Stomach (tissue), 9 donors: ENCODE data around the gene ELP2. TPM values are rescaled to one million over a fixed set of nuclear protein-coding genes. Genes with fewer than 3 reads are reported as not detected.

Source experiments
- DNase-seq, 2 donors: peaks; one replicate each; pipeline versions ENCODE4 v3.0.0 to v3.0.0-alpha.2; 2013 to 2019
- H3K27ac ChIP-seq, 5 donors: fragments of 200-600 bp in 4 of 5; sonication (generic) in 4 of 5; one replicate each; pipeline ENCODE4 v1.5.1; 2013 to 2019; ENCODE audit warnings: mild to moderate bottlenecking in 1 of 5, moderate library complexity in 1 of 5
- H3K27me3 ChIP-seq, 3 donors: fragments of 200-600 bp; sonication (generic); one replicate each; pipeline ENCODE4 v1.5.1; 2017 to 2019; ENCODE audit warnings: mixed run types in 1 of 3
- H3K36me3 ChIP-seq, 4 donors: fragments of 200-600 bp; sonication (generic); 1 replicate in 3 of 4; 2 replicates in 1 of 4; pipeline ENCODE4 v1.5.1; 2016 to 2019
- H3K4me1 ChIP-seq, 4 donors: fragments of 200-600 bp; sonication (generic); one replicate each; pipeline ENCODE4 v1.5.1; 2016 to 2019
- H3K4me3 ChIP-seq, 4 donors: fragments of 200-600 bp; sonication (generic) in 3 of 4; one replicate each; pipeline ENCODE4 v1.5.1; 2016 to 2019; ENCODE audit warnings: mild to moderate bottlenecking in 1 of 4
- H3K9me3 ChIP-seq, 4 donors: fragments of 200-600 bp; sonication (generic); one replicate each; pipeline ENCODE4 v1.5.1; 2016 to 2019
- CTCF ChIP-seq, 7 experiments: fragments of 450-650 bp in 4 of 7; fragments of 200-600 bp in 3 of 7; sonication (generic) in 3 of 7; IDR thresholded peaks; one replicate each; pipeline ENCODE4 v1.5.1; 2016 to 2019; ENCODE audit warnings: antibody characterized with exemption in 7 of 7, control low read depth in 2 of 7, mild to moderate bottlenecking in 1 of 7
- EP300 ChIP-seq: sonication (generic); formaldehyde crosslinking; IDR thresholded peaks from one replicate; pipeline ENCODE4 v1.6.1; 2017; ENCODE audit warnings: antibody characterized with exemption
- POLR2A ChIP-seq, 4 donors: fragments of 450-650 bp; IDR thresholded peaks; one replicate each; pipeline ENCODE4 v1.6.1; 2016; ENCODE audit warnings: antibody characterized with exemption in 4 of 4, control low read depth in 2 of 4, mild to moderate bottlenecking in 1 of 4, moderate library complexity in 1 of 4
- POLR2AphosphoS5 ChIP-seq, 3 donors: sonication (generic); formaldehyde crosslinking; IDR thresholded peaks; one replicate each; pipeline ENCODE4 v1.6.1; 2016; ENCODE audit warnings: antibody characterized with exemption in 3 of 3
- WGBS, 5 donors: extraction: QIAGEN DNeasy Blood & Tissue Kit in 3 of 5; methylation state at CpG; one replicate each; pipeline versions ENCODE4 v1.1.5 to v1.1.7; 2013 to 2018; 5-methylcytosine and 5-hydroxymethylcytosine counted together
- intact Hi-C: fragments of 100-400 bp; cut with DNase I; formaldehyde crosslinking; loops from one replicate; pipeline ENCODE4 v1.15.1; 2023; ENCODE audit warnings: low total_unique reads
- polyA plus RNA-seq, 3 donors: library from polyadenylated mRNA; stranded (reverse); fragments of 200-250 nt; gene quantifications; one replicate each; pipeline ENCODE4 v1.2.3, GENCODE V29; 2013
- total RNA-seq, 5 donors: library from RNA; depleted of rRNA; stranded (reverse); fragments of >200 nt; gene quantifications; one replicate each; pipeline versions ENCODE4 v1.1.0 to v1.2.3, GENCODE V29; 2014 to 2016
- donor health status: healthy with polysubstance abuse.
- donor health status: Bipolar disorder and iron deficiency.
- donor health status: healthy.

The ELP2 gene
- total and polyA plus RNA-seq, 8 donors: 24.1 to 278 (median 63.4) TPM

- H3K27ac ChIP-seq: no peak overlapping the region
- WGBS, 5 donors: 89 to 96% (median 93%) methylated on average over 6 of the region's 6 CpGs
- intact Hi-C loops: no loop called here
- no peaks in the 10 kb centered on the region for H3K9me3 ChIP-seq
- no peak overlapping the region for H3K4me3 ChIP-seq
- TF ChIP-seq EP300 (no peak), POLR2A (IDR thresholded peaks at IDR 0.05) (no peak), POLR2AphosphoS5 (IDR thresholded peaks at IDR 0.05) (no peak), CTCF (IDR thresholded peaks at IDR 0.05) (no peak)
- H3K4me1 ChIP-seq: peaks cover 14 to 30% (median 25%) of the 10 kb centered on the region in 4 donors
- no peaks in the 10 kb centered on the region for H3K36me3 ChIP-seq
- peaks cover 0 to 12% (median 0%) of the 10 kb centered on the region in 3 donors for H3K27me3 ChIP-seq
- no peak for DNase-seq
Measured at GRCh38 chr18:36183033-36183432, 53.3 kb downstream of the ELP2 start.

DNA sequence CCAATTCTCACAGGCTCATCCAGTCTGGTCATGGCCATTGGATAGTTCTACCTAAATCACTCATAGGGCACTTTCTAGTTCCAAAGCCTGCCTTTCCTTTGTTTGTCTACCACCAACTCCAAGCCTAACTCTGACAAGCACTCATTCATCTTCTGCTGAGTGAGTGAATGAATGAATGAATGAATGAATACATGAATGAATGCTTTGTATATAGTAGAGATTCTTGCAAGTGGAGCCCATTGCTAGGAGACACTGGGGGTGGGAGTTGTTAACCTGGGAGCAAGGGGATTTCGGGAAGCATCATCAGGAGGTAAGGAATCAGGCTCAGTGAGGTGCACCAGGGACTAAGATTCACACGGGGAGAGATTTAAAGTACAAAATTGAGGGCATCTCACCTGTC lies 54.3 kb downstream of the ELP2 start:
- H3K36me3 ChIP-seq: no peaks in the 10 kb centered on the region
- intact Hi-C loops: no loop called here
- H3K9me3 ChIP-seq: no peaks in the 10 kb centered on the region
- no peak for TF ChIP-seq EP300
- TF ChIP-seq POLR2A (IDR thresholded peaks at IDR 0.05): no peak
- no peak for TF ChIP-seq CTCF (IDR thresholded peaks at IDR 0.05)
- no peak for TF ChIP-seq POLR2AphosphoS5 (IDR thresholded peaks at IDR 0.05)
- peaks cover 18 to 35% (median 31%) of the 10 kb centered on the region in 4 donors for H3K4me1 ChIP-seq
- H3K27me3 ChIP-seq: peaks cover 0 to 12% (median 0%) of the 10 kb centered on the region in 3 donors
- 83 to 96% (median 90%) methylated on average over 2 of the region's 2 CpGs for WGBS, 5 donors
- no peak overlapping the region for H3K4me3 ChIP-seq
- no peak overlapping the region for H3K27ac ChIP-seq
- DNase-seq: no peak

DNA sequence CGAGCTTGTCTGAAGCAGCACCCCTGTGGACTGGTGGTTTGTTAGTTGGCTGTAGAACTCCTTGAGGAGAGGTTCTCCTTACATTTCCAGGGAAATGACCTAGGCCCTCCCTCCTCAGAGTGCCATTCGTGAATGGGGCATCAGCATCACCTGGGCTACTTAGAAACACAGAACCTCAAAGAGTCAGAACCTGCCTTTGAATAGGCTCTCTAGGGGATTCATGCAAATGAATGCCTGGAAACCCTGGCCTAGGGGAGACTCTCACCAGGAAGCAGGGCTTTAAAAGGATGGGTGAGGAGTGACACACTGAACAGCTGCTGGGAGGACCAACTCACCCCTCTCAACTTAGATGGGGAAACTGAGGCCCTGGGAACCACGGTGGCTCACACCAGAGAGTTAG lies 55.5 kb downstream of the ELP2 start:
- intact Hi-C loops: no loop called here

DNA sequence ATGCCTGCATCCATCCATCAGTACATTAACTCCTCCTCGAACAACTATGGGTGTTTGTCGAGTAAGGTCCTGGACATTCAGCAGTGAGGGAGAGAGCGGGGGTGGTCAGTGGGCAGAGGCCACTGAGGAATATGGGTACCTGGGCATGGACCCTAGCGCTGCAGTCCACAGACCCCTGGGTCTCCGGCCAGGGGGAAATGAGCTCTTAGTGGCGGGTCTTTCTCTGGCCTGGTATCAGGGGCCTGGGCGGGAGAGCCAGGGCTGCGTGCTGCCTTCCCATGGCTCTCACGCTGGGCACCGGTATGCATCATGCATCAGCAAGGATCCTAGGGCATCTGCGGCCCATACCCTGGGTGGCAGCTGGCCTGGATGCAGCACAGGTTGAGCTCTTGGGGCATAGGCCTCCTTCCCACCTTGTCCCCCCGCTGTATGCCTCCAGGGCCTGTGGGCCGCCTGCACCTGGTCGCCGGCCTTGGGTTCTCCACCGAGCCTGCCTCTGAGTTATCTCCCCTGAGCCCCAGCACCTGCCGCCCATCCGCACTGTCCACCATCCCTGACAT lies 56.3 kb downstream of the ELP2 start:
- Histone ChIP-seq H3K4me1 (peaks cover 14 to 25% (median 22%) of the 10 kb centered on the region in 4 donors), H3K9me3 (no peaks in the 10 kb centered on the region), H3K27ac (no peak overlapping the region), H3K36me3 (no peaks in the 10 kb centered on the region), H3K27me3 (peaks cover 0 to 12% (median 0%) of the 10 kb centered on the region in 3 donors), H3K4me3 (peak overlapping the region in 2 of 4 donors; percentile 66 to 68)
- WGBS, 5 donors: 80 to 87% (median 84%) methylated on average over 15 to 18 of the region's 18 CpGs
- TF ChIP-seq POLR2A (IDR thresholded peaks at IDR 0.05) (no peak), CTCF (IDR thresholded peaks at IDR 0.05) (no peak), POLR2AphosphoS5 (IDR thresholded peaks at IDR 0.05) (no peak), EP300 (no peak)
- intact Hi-C loops: no loop called here
- DNase-seq: no peak

More for the DNA sequence above, 55.5 kb downstream of the ELP2 start:
- H3K27ac ChIP-seq: no peak overlapping the region
- no peaks in the 10 kb centered on the region for H3K36me3 ChIP-seq
- WGBS, 5 donors: 83 to 94% (median 89%) methylated on average over 3 of the region's 3 CpGs
- peaks cover 0 to 12% (median 0%) of the 10 kb centered on the region in 3 donors for H3K27me3 ChIP-seq
- H3K4me1 ChIP-seq: peaks cover 14 to 28% (median 26%) of the 10 kb centered on the region in 4 donors
- no peaks in the 10 kb centered on the region for H3K9me3 ChIP-seq
- no peak overlapping the region for H3K4me3 ChIP-seq
- no peak for TF ChIP-seq POLR2A (IDR thresholded peaks at IDR 0.05)
- no peak for TF ChIP-seq POLR2AphosphoS5 (IDR thresholded peaks at IDR 0.05)
- TF ChIP-seq CTCF (IDR thresholded peaks at IDR 0.05): no peak
- TF ChIP-seq EP300: no peak
- DNase-seq: no peak
